M059J (cell line): ENCODE data around the gene VAMP1. TPM values are rescaled to one million over a fixed set of nuclear protein-coding genes. Genes with fewer than 3 reads are reported as not detected.
A peak's percentile ranks its signal among the peaks of the same experiment; 100 is the strongest.
"Not testable (repeated sequence)": the region's sequence is repeated elsewhere in the genome, so short reads cannot be mapped to it uniquely, and the experiment has no call there.

Experiments used
- DNase-seq: peaks from one replicate; pipeline ENCODE4 v3.0.0-alpha.2; 2012; ENCODE audit warnings: low read depth
- total RNA-seq: library from RNA; depleted of rRNA; stranded (reverse); fragments of >200 nt; shearing (Covaris generic); gene quantifications from 2 replicates; pipeline ENCODE4 v1.2.3, GENCODE V29; 2014

VAMP1 gene
- total RNA-seq, 1 experiment from 2014 or later: 2.6 TPM

DNA sequence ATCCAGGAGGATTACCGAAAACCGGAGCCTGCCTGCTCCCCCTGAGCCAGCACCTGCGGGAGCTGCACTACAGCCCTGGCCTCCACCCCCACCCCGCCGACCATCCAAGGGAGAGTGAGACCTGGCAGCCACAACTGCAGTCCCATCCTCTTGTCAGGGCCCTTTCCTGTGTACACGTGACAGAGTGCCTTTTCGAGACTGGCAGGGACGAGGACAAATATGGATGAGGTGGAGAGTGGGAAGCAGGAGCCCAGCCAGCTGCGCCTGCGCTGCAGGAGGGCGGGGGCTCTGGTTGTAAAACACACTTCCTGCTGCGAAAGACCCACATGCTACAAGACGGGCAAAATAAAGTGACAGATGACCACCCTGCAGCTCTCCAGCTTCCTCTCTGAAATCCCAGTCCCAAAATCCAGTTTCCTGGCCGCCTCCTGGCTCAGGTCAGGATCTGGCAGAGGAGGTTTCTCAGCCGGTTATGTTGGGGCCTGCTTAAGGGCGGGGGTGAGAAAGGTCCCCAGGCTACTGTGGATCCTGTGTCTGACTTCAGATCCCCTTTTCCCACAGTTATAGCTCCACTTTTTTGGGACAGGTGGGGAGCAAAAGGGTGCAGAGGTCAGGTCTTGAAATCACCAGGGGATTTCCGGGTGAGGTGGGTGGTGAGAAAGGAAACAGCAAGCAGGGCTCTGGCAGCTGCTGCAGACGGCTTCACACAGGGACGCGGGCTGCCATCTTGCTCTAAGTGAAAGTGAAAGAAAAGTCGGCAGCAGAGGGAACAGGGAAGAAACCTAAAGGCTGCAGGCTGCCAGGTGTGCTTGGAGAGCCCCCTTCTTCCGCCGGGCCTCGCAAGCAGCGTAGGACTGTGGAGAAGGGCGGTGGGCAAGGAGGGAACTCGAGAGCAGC is 18.9 kb downstream of the VAMP1 start, which contains the start of gene TAPBPL:
Gene TAPBPL (plus strand): TSS at position 695 of the 897 bp plus-strand sequence. CDS start 207 bp downstream, outside the sequence.
- DNase-seq: peak; percentile 85

GRCh38 chr12:6450869-6451347 is 19.6 kb downstream of the VAMP1 start:
- no peak for DNase-seq

DNA sequence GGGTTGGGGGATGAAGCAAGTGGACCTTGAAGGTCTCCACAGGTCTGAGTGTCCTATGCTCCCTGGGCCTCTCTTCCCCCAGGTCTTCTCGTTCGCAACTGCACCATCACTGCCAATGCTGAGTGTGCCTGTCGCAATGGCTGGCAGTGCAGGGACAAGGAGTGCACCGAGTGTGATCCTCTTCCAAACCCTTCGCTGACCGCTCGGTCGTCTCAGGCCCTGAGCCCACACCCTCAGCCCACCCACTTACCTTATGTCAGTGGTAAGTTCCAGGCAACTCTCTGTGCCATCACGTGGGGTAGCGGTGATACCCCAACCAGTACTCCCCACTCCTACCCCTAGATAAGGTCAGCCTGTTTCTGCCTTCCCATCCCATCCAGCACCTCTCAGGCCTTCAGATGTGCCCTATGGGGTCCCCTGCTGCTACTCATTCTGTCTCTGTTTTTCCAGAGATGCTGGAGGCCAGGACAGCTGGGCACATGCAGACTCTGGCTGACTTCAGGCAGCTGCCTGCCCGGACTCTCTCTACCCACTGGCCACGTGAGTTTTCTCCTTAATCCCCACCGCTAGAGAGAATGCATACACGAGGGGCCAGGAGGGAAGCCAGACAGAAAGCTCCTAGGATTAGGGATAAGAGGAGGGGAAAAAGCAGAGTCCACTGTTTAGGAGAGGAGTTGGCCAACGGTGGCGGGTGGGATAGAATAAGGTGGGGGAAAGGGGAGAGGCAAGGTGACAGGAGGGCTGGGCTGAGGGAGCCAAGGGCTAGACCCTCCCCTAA is 20.2 kb downstream of the VAMP1 start:
- no peak for DNase-seq

GRCh38 chr12:6444704-6445688 is 25.5 kb downstream of the VAMP1 start, which contains the start of gene CD27:
TSS of gene CD27 (plus strand) at chr12:6444955. CDS start at chr12:6445096, 141 bp downstream.
- no peak for DNase-seq

- no peak for DNase-seq
Measured at GRCh38 chr12:6444031-6444430, 26.4 kb downstream of the VAMP1 start.

GRCh38 chr12:6443361-6443983 is 27.0 kb downstream of the VAMP1 start:
- no peak for DNase-seq

DNA sequence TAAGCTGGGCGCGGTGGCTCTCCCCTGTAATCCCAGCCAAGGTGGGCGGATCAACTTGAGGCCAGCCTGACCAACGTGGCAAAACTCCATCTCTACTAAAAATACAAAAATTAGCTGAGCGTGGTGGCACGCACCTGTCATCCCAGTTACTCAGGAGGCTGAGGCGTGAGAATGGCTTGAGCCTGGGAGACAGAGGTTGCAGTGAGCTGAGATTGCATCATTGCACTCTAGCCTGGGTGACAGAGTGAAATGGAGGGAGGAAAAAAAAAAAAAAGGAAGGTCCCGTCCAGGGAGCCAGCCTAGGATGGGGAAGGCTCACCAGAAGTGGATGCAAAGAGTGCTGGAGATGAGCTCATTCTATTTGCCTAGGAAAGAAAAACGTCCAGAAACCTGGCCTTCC is 27.6 kb downstream of the VAMP1 start:
- no peak for DNase-seq

DNA sequence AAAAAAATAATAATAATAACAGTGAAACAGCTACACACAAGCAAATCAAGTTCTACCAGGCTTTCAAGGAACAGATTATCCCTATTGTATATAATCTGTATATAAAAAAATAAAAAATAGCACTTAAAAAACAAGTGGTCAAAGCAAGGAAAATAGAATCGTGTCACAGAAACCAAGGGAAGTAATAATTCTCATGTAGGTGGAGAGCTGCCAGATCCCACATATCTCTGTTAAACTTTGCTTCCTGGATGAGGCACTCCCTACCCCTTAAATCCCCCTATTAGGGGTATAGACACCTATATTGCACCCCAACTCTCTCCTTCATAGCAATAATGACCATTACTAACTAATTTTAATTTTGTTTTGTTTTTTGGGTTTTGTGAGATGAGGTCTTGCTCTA is 30.1 kb downstream of the VAMP1 start:
- no peak for DNase-seq

DNA sequence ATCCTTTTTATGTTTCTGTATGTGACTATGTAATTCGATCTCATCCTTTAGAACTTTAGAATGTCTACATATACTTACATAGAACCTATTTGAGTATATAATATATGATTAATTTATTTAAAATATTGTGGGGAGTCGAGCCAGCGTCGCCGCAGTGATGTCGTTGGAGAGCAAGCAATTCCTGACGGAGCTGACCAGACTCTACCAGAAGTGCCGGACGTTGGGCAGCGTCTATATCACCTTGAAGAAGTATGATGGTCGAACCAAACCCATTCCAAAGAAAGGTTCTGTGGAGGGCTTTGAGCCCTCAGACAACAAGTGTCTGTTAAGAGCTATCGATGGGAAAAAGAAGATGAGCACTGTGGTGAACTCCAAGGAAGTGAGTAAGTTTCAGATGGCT is 32.1 kb downstream of the VAMP1 start:
- no peak for DNase-seq

DNA sequence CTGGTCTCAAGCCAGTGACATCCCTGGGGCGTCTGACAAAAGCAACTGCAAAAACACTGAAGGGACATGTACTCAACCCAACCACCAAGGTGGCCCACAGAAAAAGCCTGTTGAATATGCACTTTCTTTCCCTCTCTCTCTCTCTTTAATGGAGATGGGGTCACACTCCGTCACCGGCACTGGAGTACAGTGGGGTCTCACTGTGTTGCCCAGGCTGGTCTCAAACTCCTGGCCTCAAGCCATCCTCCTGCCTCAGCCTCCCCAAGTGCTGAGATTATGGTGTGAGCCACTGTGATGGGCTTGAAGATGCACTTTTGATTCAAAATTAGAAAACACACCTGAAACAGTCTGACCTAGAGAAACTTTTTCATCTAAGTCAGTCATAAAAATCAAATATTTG is 32.9 kb downstream of the VAMP1 start:
- no peak for DNase-seq

DNA sequence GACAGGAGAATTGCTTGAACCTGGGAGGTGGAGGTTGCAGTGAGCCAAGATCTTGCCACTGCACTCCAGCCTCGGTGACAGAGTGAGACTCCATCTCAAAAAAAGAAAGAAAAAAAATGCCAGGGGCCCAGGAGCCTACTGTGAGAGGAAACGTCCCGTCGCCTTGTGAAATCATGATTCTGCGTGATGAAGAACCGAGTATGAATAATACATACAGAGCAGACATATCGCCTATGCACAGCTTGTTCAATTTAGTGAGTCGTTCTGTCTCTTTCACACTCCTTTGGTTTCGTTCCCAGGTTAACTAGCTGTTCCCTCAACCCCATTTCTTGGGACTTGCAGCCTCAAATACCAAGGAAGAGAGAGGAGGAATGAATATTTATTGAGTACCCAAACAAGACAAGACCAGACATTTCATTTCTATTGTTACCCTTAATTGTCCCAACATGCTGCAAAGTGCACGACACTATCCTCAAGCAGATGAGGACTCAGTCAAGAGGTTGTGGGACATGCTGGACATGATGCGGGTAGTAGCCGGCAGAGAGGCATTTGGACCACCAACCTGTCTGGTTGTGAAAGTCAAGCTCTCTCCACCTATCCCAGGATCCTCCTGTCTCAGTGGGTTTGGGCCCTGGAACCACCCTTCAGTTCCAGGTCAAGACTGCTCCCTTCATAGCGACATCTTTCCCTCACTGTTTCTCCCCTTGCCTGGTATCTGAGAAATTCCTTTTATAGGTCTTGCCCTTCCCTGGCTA is 34.3 kb downstream of the VAMP1 start:
- DNase-seq: no peak

GRCh38 chr12:6434205-6435140 is 36.0 kb downstream of the VAMP1 start:
- no peak for DNase-seq

- no peak for DNase-seq
Measured at GRCh38 chr12:6432991-6433390, 37.5 kb downstream of the VAMP1 start.

- DNase-seq: peak; percentile 96
Measured at GRCh38 chr12:6430124-6430989, 40.1 kb downstream of the VAMP1 start.

- no peak for DNase-seq
Measured at GRCh38 chr12:6428326-6428725, 42.2 kb downstream of the VAMP1 start.

DNA sequence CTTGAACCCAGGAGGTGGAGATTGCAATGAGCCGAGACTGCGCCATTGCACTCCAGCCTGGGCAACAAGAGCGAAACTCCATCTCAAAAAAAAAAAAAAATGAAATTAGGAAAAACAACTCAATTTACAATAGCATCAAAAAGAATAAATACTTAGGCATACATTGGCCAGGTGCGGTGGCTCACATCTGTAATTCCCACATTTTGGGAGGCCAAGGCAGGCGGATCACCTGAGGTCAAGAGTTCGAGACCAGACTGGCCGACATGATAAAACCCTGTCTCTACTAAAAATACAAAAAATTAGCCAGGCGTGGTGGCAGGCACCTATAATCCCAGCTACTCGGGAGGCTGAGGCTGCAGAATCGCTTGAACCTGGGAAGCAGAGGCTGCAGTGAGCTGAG is 42.7 kb downstream of the VAMP1 start:
- not testable (repeated sequence) for DNase-seq

GRCh38 chr12:6426882-6427671 is 43.4 kb downstream of the VAMP1 start:
- no peak for DNase-seq
